ENCODE results near the gene CMPK2. TPM values are rescaled to one million over a fixed set of nuclear protein-coding genes. Genes with fewer than 3 reads are reported as not detected.

Gene CMPK2
- total and polyA plus RNA-seq, 9 of the 15 experiments (the other 6 are each of a cell fraction or from before 2014, with no cell fraction given), result 2.6 to 10.5 (median 5.0) TPM

GRCh38 chr2:6893876-6894482, 28.3 kb upstream of the CMPK2 start (continued):
- peak; percentile 99 to 100 for TF ChIP-seq RCOR1 (IDR thresholded peaks at IDR 0.05; ENCODE audit: borderline replicate concordance in 1 of 2, low read depth in 2 of 2, low read length in 2 of 2)
- TF ChIP-seq RFX7 (CRISPR knock-in tag; IDR thresholded peaks at IDR 0.05), result no peak
- TF ChIP-seq ZNF639 (CRISPR knock-in tag; conservative IDR thresholded peaks at IDR 0.05 in 1 of 2, IDR thresholded peaks at IDR 0.05 in 1 of 2), result peak in 1 of 2 experiments; percentile 94; a peak in 2 of 4 replicates
- TF ChIP-seq ZNF764 (CRISPR knock-in tag; IDR thresholded peaks at IDR 0.05; ENCODE audit: low read depth), result no peak
- TF ChIP-seq MNT (conservative IDR thresholded peaks at IDR 0.05), result peak in 1 of 2 experiments; percentile 85; a peak in 3 of 4 replicates
- TF ChIP-seq ZFPM2 (CRISPR knock-in tag; IDR thresholded peaks at IDR 0.05), result no peak
- no peak for TF ChIP-seq FOXK1 (CRISPR knock-in tag; IDR thresholded peaks at IDR 0.05; ENCODE audit: borderline replicate concordance)
- TF ChIP-seq MXI1 (IDR thresholded peaks at IDR 0.05; ENCODE audit: low read depth, low read length), result peak; percentile 85
- TF ChIP-seq TRIM28 (IDR thresholded peaks at IDR 0.05), result peak; percentile 84; the same call in 1 of the 2 replicates
- TF ChIP-seq HNRNPL (IDR thresholded peaks at IDR 0.05; ENCODE audit: low read depth, low read length), result no peak
- peak; percentile 99 for TF ChIP-seq PHB2 (IDR thresholded peaks at IDR 0.05; ENCODE audit: low read depth)
- TF ChIP-seq CHD1 (IDR thresholded peaks at IDR 0.05; ENCODE audit: low read length), result no peak
- TF ChIP-seq COPS2 (conservative IDR thresholded peaks at IDR 0.05), result no peak
- peak; percentile 99 for TF ChIP-seq EP300 (IDR thresholded peaks at IDR 0.05; ENCODE audit: low read length)
- peak; percentile 40; the same call in 1 of the 2 replicates for TF ChIP-seq CEBPB (tag; IDR thresholded peaks at IDR 0.05)
- TF ChIP-seq RBM22 (IDR thresholded peaks at IDR 0.05; ENCODE audit: low read depth, low read length, poor library complexity, severe bottlenecking), result no peak
- no peak for TF ChIP-seq ZNF133 (CRISPR knock-in tag; IDR thresholded peaks at IDR 0.05)
- peak; percentile 96; the same call in 1 of the 2 replicates for TF ChIP-seq SMARCC2 (IDR thresholded peaks at IDR 0.05; ENCODE audit: low read depth)
- no peak for TF ChIP-seq NELFE (IDR thresholded peaks at IDR 0.05; ENCODE audit: insufficient read depth, insufficient read length)
- TF ChIP-seq XRCC3 (IDR thresholded peaks at IDR 0.05), result peak; percentile 15; the same call in 1 of the 2 replicates
- no peak for TF ChIP-seq ETS2 (tag; IDR thresholded peaks at IDR 0.05; ENCODE audit: borderline replicate concordance, poor library complexity, severe bottlenecking)
- TF ChIP-seq ZNF830 (CRISPR knock-in tag; IDR thresholded peaks at IDR 0.05), result no peak
- TF ChIP-seq POU5F1 (IDR thresholded peaks at IDR 0.05; ENCODE audit: borderline replicate concordance, low read depth, low read length, partially characterized antibody), result no peak
- TF ChIP-seq E2F8 (IDR thresholded peaks at IDR 0.05; ENCODE audit: low read depth, partially characterized antibody), result no peak

Data from K562 (cell line).